GM12891 (cell line): Measurements from ENCODE around the gene INO80.

Source experiments
- DNase-seq: peaks from one replicate; pipeline ENCODE4 v3.0.0; 2011; ENCODE audit warnings: low spot score; ENCODE audit not compliant: insufficient read length
- FAIRE-seq: peaks from 2 replicates; lab custom pipeline; 2011; peaks lifted over from hg19 to GRCh38; lab: Jason Lieb, UNC
- PAX5 ChIP-seq: IDR thresholded peaks from 2 replicates; pipeline ENCODE4 v1.6.1; 2011; ENCODE audit warnings: low read length, moderate library complexity, mild to moderate bottlenecking; ENCODE audit not compliant: insufficient read depth, severe bottlenecking
- POLR2A ChIP-seq: IDR thresholded peaks from 2 replicates; pipeline ENCODE4 v1.6.1; 2011; ENCODE audit warnings: low read depth, low read length, control low read depth
- POLR2AphosphoS5 ChIP-seq: IDR thresholded peaks from 2 replicates; pipeline ENCODE4 v1.6.1; 2011; ENCODE audit warnings: low read depth, low read length, control low read depth
- POU2F2 ChIP-seq: IDR thresholded peaks from 2 replicates; pipeline ENCODE4 v1.6.1; 2011; ENCODE audit warnings: low read depth, mild to moderate bottlenecking, control low read depth, low read length, moderate library complexity
- SPI1 ChIP-seq: IDR thresholded peaks from 2 replicates; pipeline ENCODE4 v1.6.1; 2011; ENCODE audit warnings: low read depth, low read length, control low read depth
- TAF1 ChIP-seq: IDR thresholded peaks from 2 replicates; pipeline ENCODE4 v1.6.1; 2011; ENCODE audit warnings: low read depth, low read length, control low read depth

INO80 gene

DNA sequence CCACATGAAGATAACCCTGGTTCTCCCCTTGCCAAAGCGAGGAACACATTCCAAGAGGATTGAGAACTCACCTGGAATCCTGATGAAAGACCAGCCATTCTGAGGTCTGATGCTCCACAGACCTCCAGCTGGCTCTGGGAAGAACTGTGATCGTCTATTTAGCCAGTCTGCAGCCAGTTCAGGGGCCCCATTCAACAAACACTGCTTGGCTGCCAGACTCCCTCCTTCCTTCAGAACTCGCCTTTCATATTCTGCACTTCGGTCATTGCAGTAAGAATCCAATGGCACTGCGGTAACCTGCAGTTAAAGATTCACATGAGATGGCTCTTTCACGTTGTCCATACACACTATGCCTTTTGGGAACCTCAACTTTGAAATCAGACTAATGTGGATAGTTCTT is 95.3 kb downstream of the INO80 start:
- no peak for DNase-seq
- FAIRE-seq = no peak
- TF ChIP-seq POU2F2 (no peak), TAF1 (no peak), SPI1 (no peak), POLR2A (no peak), POLR2AphosphoS5 (no peak), PAX5 (no peak)

DNA sequence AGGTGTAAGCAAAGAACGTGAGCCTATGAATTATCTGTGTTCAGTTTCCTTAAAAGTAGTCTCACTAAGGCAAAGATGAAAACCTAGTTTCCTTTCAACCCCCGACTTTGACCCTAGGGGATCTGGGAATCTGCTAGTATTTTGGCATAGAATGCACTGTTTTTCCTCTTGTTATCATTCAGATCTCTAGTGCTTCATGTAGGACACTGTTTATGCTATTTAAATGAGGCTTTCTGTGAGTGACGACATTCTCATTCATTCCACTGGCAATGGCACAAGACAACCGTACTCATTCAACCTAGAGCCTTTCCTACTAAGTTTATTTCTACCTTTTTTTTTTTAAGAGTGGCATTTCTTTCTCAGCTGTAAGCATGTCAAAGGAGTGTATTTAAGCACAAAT is 95.8 kb downstream of the INO80 start:
- FAIRE-seq = no peak
- DNase-seq = no peak
- TF ChIP-seq POLR2AphosphoS5 = no peak

DNA sequence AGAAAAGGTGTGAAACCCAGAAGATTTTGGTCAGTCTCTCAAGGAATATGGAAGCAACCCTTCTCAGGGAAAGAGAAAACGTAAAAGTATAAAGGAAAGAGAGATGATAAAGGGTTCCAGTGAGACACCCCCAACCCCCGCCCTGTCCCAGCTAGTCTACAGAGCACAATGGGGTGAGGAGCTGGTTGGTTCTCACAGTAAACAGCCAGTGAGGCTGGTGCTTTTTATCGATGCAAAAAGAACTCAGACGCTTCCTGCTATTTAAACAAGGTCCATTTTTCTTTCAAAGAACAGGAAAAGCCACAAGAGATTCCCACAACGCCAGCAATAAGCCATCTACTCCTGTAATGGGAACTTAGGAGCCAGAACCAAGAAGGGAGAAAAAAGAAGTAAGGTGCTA is 96.9 kb downstream of the INO80 start:
- FAIRE-seq = no peak
- no peak for TF ChIP-seq TAF1

DNA sequence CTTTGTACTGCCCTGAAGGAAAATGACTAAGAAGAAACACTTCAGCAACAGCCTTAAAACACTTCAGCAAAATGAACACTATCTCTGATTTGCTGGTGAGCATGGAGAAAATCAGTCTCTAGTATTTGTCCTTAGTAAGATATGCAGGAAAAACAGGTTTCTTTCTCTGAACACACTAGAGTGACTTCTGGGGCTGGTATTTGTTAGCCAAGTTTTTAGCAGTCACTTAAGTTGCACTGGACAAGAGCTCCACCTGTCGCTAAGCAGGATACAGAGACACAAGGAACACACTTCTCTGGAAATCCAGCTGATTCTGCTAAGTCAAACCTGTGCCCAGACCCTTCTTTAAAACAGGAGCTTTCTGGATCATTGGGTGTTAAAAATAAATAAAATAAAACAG is 97.5 kb downstream of the INO80 start:
- DNase-seq (no peak), FAIRE-seq (no peak)

More for the DNA sequence above, 96.9 kb downstream of the INO80 start:
- DNase-seq = no peak

DNA sequence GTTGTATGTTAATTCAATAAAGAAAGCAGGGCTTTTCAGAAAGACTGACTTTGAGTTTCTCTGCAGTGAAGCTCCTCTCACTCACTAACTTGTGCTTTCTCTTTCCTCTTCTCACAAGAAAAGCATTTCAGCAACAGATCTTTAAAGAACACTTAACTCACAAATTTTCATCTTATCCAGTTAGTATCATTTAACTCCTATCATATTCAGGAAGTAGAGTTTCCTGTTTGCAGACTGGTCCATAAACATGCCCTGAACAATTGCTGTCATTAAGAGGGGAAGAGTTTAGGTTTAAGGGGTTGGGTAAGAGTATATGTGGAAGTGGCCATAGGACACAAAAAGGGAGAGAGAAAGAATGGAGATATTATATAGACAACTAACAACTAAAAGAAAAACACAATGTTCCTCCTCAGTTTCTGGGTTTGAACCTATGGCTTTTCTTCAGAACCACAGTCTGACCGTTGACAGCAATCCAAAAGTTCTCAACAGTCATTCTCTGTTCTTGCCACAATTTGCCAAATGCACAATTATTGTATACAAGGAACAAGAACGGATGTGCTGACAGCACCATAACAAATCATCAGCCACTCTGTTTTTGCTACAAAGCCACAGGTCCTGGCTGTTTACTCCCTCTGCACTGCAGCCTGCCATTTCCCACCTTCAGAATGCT is 98.9 kb downstream of the INO80 start:
- TF ChIP-seq PAX5 (no peak), TAF1 (no peak), SPI1 (no peak), POU2F2 (no peak), POLR2A (no peak), POLR2AphosphoS5 (no peak)
- no peak for DNase-seq
- no peak for FAIRE-seq

More for the DNA sequence above, 97.5 kb downstream of the INO80 start:
- TF ChIP-seq TAF1 (no peak), SPI1 (no peak), POU2F2 (no peak), POLR2A (no peak)

DNA sequence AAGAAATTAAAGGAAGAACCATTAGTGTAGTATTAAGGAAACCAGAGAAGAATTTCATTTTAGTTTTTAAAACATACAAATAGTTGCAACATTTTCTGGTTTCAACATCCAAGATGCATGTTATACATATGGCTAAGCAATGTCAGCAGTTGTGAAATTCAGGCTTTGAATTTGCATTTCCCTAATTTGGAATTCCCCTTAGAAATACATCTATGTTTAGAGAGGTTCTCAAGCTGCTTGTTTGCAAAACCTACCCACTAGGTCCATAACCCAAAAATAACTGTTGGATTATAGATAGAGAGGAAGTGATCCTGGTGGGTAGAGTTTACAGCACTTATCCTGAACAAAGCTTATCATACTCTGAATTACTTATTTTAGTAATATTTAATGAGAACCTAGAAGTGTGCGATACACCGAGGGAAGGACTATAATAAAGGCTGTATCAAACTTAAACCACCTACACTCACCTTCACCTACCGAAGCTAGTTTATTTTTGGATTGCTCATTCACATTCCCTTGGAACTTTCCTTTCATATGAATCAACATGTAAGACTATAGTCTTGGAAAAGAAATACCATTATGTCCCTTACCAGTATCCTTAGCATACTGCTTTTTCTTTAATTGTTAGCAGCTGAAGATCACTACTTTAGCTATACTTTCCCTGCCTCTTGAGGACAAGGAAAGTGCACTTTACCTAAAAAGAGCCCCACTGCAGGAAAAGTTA is 102.2 kb downstream of the INO80 start:
- peak; percentile 8 for DNase-seq
- no peak for TF ChIP-seq PAX5
- TF ChIP-seq TAF1 = no peak
- peak; percentile 87 for TF ChIP-seq SPI1
- TF ChIP-seq POLR2AphosphoS5 = no peak
- no peak for TF ChIP-seq POLR2A
- peak; percentile 84 for FAIRE-seq

DNA sequence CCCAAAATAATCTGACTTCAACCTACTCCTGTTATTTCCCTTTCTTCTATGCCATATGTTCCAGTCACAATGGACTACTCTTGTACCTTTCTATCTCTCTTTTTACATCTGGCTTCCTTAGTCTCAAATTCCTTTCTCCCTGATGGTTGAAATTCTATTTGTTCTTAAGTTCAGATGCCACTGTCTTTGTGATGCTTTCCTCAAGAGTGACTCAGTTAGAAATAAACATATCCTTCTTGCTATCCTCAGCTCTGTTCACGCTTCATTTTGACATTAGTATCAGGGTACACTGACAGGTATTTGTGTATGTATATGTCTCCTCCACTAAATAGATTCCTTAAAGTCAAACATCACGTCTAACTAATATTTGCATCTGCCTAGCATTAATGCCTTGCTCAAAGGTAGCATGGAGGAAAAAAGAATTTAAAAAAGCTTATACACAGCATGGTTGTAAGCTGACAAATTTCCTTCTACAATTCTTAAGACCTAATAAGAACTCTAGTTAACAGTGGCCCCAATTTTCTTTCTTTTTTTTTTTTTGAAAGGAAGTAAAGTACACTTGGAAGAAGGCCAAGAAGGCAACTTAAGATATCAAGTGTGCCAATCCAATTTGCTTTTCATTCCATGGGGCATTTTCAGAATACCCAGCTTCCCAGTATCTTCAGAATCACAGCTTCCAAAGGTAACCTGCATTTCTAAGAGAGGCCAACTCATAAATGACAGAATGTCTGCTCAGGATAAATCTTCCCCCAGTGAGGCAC is 104.8 kb downstream of the INO80 start:
- peak; percentile 58 for FAIRE-seq
- no peak for TF ChIP-seq PAX5
- no peak for TF ChIP-seq POLR2AphosphoS5
- no peak for TF ChIP-seq POLR2A
- no peak for TF ChIP-seq TAF1
- TF ChIP-seq SPI1 = no peak
- TF ChIP-seq POU2F2 = no peak
- DNase-seq = no peak

DNA sequence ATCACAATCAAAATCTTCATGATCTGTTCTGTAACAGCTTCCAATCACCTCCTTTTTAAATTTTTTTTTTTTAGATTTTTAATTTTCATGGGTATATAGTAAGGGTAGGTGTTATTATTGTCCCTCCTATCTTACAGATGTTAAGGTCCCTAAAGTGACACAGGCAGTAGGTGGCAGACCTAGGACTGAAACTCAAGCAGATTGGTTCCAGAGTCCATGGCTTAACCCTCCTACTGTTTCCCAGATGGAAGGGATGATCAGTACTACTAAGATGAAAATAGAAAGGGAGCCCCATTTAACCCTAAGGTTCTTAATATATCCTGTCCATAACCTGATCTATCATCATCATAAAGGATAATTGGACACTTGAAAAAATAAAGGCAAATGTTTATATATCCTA is 105.7 kb downstream of the INO80 start:
- DNase-seq = no peak
- FAIRE-seq = no peak
- no peak for TF ChIP-seq POLR2A
- no peak for TF ChIP-seq POLR2AphosphoS5
- TF ChIP-seq POU2F2 = no peak

DNA sequence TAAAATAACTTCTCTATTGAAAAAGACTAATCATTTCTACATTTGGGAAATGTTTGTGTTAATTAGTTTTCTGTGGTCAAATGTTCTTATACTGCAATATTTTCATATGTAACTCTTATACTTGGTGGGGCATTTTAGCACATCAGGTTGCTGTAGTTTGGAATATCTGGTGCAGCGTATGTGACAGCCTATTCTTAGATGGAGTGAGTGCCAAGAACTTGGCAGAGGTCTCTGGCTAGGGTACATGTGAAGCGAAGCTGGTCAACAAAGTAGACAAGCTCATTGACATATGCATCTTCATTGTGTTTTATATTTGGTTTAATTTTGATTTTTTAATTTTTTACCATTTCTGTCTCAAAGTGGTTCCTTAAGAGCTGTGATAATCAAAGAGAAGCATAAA is 109.6 kb downstream of the INO80 start:
- no peak for TF ChIP-seq POU2F2
- no peak for TF ChIP-seq SPI1
- TF ChIP-seq POLR2AphosphoS5 = no peak
- no peak for TF ChIP-seq PAX5
- TF ChIP-seq POLR2A = no peak
- TF ChIP-seq TAF1 = no peak
- DNase-seq = no peak
- FAIRE-seq = no peak

DNA sequence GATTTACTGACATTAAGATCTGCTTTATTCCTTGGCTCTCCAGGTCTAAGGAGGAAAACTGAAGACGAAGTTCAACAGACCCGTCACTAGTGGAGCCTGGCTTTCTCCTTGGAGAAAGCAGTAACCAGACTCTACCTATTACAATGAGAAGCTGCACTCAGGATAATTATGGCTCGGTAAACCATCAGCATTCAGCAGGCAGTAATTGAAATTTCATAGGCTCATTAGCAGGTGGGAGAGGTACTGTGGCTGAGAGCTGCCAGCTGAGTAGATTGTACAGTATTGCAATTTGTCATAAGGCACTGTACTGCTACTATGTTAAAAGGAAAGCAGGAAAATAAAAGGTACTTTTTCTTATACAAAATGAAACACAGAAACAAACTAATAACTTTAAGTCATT is 111.6 kb downstream of the INO80 start:
- FAIRE-seq = no peak
- DNase-seq = no peak
- no peak for TF ChIP-seq SPI1
- no peak for TF ChIP-seq POU2F2
- TF ChIP-seq TAF1 = no peak
- no peak for TF ChIP-seq PAX5
